NOMO-1 treated with dmso at 0.1 percent for 144 hours (cell line): Measurements from ENCODE around the gene CCDC33.

Source experiments
- DNase-seq: peaks from one replicate; lab custom pipeline; 2025; ENCODE audit not compliant: unreplicated experiment; lab: John Stamatoyannopoulos, UW

Gene CCDC33

DNA sequence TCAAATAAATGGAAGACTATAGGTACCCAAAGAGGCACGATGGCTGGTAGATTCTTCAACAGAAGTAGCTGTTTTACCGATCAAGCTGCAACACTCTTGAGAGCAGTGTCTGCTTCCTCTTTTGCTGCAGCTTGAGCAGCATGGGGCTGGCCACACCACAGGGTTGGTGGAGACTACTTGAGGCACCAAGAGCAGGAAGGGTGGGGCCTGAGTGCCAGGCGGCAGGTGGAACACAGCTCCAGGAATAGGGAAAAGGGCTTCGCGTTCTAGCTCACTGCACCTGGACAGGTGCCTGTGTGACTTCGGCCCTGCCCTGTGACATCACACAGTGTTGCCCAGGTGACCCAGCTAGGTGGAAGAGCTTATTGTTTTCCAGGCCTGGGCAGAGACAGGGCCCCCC, at the start of gene CCDC33:
CCDC33 (plus strand) TSS at position 365 of the 400 bp plus-strand sequence. CDS start 394 bp downstream, outside the sequence.
- DNase-seq: peak; percentile 60

DNA sequence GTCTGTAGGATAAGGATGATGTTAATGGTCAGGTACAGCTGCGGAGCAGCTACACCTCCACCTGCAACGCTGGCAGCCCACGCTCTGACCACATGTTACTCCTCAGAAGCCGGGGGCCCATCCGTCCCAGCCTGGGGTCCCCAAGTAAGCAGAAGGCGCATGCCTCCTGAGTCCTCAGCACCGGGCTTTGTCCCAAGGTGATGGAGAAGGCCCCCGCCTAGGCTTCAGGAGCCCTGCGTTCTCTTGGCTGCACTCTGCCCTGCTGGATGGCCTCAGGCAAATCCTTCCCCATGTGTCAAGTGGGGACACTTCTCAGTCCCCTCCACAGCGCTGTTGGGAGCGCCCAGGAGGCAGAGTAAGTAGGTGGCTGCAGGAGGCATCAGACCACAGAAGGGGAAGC, 47.9 kb upstream of the CCDC33 start:
- DNase-seq: no peak

DNA sequence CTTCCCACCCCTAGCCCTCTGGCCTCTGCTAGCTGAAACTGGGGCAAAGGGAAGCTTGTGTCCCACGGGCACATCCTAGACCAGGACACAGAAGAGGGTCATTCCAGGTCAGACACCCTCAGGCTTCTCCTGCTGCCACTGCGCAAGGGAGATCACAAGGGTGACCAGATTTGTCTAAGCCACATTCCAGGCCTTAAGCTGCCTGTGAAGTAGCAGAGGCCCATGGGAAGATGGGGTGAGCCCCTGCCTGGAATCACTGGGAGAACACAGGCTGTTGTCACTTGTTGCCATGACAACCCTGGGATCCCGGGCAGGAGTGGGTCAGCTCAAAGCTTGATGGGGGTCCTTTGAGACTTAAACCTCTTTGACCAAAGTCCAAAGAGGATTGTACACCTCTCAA, 44.3 kb upstream of the CCDC33 start:
- no peak for DNase-seq

DNA sequence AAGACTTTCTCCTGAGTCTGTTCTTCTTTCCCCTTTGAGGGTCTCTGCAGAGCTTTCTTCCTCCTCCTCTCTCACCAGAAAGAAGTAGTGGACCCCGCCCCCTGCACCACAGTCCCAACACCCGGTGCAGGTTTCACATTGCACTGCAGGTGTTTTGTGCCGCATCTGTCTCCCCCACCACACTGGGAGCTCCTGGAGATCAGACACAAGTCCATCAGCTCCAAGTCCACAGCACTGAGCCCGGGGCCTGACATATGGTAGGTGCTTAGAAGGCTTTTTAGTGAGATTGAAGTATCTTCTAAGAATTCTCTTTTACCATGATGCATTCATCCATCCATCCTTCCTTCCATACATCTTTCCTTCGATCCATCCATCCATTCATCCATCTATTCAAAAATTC, 43.4 kb upstream of the CCDC33 start:
- DNase-seq: no peak

DNA sequence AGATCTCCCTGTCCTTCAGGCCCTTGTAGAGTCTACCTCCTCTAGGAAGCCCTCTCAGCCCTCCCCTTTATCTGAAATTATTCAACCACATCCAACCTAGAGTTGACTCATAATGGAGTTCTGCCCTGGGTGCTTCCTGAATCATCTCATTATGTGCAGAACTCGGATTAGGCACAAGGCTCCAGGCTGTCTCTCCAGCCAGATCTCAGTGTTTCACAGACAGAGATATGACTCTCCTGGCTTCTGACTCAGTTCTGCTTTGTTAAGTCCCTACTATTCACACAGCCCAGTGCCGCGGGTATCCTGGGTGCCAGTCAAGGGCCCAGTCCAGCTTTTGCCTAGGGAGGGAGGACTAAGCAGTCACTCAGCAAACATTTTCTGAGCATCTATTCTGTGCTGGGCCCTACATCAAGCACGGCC, 42.8 kb upstream of the CCDC33 start:
- DNase-seq: no peak

DNA sequence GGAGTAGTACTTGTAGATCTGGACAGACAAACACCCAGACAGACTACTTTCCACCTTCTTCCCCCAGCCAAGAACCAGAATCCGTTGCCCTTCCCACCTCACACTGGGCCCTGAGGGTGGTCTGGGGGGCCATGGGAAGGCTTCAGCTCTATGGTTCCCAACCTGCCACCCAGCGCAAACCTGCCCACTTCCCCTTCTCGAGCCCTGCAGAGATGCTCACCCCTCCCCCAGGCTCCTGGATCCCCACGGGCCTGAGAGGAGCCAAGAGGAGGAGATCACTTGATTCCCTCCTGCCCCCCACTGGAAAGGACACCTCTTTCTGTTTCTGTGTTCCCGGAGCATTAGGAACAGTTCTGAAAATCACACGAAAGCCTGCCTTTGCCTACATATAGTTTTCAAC, 42.2 kb upstream of the CCDC33 start:
- no peak for DNase-seq

DNA sequence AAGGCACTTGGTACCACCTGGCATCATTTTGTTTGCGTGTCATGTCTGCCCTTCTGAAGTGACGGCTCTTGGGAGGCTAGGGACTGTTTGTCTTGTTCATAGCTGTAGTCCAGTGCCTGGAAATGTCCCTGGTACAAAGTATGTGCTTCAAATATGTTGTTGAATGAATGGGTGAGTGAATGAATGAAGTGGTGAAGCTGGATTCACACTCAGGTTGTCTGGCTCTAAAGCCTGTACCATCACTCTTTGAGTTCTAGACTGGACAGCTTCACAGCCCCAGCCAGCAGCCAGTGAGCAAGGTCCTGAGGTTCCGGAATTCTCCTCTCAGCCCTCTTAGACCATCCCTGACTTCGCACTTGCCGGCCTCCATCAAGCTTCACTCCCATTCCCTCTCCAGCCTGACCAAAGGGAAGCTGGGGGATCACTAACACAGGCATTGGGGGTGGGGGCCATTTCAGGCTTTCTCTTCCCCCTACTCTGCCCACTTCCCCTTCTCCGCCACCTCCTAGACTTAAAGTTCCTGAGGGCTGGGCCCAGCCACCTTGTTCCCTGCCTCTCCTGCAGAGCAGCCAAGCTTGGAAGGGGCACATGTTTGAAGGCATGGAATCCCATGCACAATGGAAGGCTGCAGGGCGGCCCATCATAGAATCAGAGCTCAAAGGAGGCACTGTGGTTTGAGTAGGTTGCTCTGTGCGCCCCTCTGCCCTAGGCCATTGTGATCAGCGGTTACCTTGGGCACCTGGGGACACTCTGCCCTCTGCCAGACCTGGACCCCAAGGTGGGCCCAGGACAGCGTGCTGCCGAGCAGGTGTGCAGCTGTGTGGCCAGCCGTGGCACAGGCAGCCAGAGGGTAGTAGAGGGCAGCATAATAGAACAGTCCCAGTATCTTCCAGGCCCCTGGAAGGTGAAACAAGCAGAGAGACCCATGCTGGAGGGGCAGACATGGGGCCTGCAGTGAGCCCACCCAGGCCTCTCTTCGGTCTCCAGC, 41.3 kb upstream of the CCDC33 start:
- no peak for DNase-seq

DNA sequence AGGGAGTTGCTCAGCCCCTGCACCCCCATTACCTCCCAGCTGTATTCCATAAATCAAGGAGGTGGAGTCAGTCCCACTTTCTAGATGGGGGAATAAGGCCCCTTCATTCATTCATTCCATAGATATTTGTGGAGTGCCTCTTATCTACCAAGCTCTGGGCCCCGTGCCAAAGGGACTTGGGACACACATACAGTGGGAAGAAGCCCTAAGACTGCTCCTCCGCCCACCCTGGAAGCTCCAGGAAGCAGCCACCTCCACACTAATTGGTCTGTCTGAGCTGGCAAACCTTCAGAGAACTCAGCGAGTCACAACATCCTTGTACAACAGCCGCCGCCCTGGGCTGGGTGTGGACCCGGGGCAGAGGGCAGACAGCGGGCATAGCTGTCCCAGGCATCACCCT, 40.0 kb upstream of the CCDC33 start:
- DNase-seq: no peak

DNA sequence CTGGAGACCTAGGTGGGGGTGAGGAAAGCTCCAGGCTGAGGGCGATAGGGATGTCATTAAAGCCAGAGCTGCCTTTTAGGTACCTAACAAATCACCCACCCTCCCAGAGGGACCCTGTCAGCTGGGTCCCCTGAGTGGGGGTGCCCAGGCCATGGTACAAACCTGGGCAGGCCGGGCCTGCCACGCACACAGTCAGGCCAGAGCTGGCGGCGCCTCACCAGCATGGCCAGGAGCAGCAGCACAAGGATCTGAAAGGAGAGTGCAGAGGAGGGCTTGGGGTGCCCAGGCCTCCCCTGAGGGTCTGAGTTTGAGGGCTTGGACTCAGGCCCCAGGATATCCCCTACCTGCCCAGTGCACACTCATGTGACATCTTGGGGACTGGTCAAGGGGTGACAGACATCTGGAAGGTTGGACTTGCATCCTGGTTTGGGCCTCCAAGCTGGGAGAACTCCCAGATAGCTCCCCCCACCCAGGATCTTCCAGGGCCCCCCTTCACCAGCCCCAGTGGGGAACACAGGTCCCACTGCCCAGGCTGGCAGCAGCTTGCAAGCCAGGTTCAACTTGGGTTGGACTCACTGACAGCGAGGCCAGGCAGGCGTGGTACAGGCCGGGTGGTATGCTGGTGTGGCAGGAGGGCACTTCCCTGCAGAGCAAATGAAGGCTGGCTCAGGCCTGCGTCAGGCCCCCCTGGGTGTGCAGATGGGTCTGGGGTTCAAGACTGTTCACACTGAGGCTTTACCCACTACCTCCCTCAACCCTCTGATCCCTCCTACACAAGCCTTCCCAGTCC, 38.8 kb upstream of the CCDC33 start:
- no peak for DNase-seq

DNA sequence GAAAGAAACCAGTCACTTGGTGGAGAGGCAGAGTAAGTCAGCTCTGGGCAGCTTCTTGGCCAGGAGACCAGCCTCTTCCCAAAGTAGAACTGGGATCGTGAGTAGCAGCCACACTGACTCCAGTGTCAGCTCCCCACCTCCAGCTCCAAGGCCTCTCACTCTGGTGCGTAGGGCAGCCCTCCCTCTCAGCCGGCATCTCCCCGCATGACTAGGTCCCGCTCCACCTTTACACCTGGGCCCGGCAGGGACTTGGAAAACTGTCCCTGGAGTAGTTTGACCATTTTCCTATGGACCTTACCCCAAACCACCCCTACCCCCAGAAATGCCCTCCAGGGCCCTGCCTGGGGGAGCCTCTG, 36.9 kb upstream of the CCDC33 start:
- DNase-seq: no peak

DNA sequence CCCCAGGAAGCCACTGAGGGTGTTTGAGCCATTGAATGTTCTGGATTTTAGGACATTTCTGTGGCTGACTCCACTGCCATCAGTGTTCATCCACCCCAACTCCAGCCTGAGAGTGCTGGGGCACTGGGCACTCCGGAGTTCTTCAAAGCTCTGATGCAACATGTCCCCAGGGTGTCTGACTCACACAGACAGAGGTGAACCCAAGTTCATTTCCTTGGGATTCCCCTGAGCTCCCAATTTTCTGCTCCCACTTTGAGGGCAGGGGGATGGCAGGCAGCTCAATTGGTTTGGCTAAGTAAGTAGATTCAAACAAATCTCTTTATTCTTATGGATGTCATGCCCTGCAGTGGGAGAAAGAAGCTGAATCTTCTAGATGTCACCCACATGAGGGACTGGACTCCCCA, 35.7 kb upstream of the CCDC33 start:
- DNase-seq: no peak

DNA sequence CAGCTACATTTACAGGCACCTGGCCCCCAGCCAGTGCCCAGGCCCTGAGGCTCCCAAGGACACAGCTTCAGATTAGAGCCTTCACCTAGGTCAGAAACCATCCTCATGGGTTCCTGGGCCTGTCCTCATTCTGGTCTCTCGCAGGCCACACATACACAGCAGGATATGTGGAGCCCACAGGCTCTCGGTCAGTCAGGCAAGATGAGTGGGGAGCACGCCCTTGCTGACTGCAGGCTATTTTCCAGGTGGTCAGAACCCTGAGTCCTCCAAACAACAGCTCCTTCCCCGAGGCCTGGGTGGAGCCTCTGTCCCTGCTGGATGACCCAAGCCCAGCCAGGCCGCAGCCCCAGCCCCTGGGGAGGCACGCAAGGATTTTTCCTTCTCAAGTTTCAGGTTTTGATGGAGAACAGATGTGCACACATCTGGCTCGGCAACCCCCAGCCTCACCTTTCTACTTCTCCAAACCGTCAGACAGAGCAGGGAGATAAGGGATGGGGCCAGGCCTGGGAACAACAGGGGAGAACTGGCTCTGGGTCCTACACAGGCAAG, 35.2 kb upstream of the CCDC33 start:
- no peak for DNase-seq

DNA sequence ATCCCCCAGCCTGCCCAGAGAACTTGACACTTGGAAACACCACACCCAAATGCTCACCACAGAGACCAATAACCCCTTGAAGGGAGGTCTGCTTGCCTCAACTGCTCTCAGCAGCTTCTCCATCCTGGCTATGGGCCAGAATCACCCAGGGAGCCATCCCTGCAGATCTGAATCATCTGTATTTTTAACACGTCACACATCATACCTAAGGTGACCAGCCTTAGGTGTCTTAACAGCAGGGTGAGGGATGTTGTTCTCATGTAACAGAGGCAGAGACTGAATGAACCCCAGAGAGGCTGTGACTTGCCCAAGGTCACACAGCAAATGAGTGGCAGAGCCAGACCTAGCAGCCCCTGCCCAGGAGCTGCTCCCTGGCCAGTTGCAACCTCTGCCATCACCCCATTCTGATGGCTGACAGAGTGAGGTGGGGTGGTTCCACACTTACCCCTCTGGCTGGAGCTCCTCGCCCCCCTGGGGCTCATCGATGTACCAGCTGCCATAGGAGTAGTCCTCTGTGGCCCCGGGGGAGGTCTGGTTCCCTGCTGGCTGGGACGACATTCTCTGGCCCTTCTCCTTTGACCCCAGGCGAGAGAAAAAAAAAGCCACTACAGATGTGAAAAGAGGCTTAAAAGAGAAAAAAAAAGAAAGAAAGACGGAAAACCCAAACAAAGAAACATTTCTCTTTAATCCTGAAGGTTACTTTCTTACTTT, 34.3 kb upstream of the CCDC33 start:
- no peak for DNase-seq

DNA sequence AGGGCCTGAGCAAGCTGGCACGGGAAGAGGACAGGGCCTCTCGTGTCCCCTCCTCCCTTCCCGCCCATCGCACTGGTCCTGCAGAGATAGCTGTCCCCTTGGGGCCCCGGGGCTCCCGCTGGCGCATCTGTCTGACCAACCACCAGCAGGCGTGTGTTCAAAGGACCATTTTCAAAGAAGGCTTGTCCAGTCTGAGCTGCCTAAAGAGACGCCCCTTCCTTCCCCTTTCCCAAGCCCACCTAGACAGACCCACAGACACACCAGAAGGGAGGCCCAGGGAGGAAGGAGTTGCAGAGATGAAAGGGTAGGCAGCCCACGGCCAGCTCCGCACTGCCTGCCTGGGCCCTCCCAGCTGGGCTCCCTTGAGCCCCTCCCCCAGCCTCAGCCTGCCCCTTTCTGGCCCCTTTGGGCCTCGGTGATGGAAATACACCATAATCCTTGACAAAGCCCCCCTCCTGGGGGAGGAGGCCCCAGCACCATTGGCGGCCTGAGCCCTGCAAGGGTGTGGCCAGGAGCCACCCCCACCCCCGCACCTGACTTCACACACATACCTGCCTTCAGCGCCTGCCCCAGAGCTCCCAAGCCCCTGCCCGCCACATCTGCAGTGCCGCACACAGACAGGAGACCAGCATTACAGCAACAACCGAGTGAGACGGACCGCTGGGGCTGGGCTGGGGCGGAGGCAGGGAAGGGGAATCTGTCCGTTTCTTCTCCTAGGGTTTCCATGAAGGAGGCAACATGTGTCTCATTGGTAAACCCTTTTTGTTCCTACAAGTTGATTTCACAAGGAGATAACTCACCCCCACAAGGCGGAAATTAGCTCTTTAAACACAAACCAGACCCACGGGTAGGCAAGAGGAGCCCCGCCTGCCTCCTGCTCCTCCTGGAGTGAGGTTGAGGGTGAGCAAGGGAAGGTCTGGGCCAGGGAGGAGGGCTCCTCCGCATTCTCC, 33.4 kb upstream of the CCDC33 start, which contains the start of gene STRA6:
STRA6 (minus strand) TSS at position 336 of the 950 bp plus-strand sequence. CDS start 520 bp downstream, outside the sequence.
- no peak for DNase-seq

DNA sequence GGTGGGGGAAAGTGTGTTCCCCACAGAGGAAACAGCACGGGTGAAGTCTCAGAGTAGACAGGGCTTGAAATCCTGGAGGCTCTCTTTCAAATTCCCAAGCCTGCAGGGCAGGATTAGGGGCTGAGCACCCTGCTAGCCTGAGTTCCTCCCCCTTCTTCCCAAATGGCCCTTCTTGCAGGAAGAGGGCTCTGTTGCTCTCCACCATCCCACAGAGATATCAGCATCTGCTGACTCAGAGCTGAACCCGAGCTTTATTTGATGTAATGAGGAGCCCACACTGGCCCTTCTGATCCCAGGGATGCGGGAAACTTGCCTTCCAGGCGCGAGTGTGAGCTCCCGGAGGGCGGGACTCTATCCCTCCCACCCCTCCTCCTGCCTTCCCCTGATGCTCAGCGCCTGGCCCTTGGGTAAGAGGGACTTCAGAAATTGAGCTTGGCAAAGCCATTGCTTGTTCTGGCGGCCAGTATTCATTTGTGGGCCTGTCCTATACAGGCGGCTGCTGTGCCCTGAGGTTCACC, 32.2 kb upstream of the CCDC33 start:
- no peak for DNase-seq

DNA sequence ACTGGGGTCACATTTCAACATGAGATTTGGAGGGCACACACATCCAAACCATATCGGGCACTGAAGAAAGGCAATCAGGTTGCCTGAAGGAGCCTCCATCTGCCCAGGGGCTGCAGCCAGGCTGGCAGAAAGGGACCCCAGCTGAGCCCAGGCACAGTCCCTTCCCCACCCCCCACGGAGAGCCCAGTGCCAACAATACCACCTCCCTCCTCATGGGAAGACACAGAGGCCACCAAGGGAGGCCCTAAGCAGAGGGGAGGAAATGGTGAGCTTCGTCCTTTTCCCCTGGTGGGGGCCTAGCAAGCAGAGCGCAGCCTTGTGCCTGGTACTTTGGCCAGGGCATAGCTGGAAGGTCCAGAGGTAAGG, 30.6 kb upstream of the CCDC33 start:
- DNase-seq: no peak

DNA sequence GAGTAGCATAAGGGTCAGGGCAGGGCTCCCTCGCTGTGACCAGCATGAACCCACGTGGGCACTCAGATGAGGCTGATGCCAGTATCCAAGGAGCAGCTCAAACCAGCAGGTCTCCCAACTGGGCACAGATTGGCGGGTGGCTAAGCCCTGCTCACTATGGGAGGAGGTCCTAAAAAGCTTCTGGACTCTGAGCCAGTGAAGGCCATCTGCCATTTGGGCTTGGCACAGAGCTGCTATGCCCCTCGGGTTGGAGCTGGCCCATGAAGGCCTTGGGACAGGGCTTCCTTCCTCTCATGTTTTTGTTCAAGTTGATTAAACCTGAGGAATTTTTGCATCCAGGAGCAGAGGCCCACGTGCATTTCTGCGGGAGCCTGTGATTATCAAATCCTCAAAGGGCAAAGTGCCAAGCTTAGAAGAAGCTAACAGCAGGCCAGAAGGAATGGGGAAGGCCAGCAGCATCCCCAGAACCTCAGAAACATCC, 29.3 kb upstream of the CCDC33 start:
- DNase-seq: no peak

DNA sequence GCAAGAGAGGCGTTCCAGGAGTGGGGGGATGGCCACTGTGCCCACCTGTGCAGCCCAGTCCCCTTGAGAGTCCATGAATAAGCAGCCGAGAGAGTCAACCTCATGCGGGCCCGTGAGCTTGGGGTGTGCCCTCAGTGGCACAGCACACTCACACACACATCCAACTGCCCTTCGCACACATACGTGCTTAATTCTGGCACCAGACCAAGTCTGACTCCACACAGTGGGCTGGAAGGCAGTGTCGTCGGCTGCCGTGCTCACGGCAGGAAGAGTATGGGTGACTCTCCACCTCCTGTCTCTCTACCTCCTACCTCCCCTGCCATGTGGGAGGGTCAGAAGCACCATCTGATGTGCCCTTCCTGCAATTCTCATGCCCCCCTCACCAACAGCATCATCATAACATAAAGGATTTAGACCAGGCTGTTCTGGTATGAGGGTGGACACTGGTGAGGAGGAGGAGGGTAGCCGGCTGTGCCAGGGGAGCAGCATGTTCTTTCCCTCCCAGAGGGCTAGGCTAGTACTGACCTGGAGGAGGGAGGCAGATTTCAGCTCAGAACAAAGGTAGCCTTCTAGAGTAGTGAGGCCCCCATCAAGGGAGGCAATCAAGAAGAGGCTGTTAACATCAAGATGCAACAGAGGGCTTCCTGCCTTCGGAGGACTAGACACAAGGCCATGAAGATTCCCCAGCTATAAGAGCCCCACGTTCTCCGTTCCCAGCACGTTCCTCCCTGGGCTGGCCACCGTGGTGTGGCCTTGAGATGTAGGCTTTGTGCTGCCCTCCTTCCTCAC, 28.3 kb upstream of the CCDC33 start:
- DNase-seq: no peak

DNA sequence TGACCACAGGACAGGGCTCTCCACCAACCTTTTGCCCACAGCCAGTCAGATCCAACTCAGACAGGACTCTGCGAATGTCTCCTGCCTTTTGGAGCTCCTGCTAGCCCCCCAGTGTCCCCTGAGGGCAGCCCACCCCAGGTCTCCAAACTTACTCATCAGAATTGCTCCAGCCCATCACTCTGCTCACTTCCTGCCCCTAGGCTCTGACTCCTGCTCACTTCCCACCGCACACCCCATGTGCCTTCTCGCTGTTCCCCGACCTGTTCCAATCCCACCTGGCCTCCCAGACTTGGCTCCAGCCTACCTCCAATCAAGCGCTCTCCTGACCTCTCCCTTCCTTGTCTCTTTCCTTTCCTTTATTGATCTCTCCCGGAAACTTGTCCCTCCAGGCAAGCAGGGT, 27.6 kb upstream of the CCDC33 start:
- no peak for DNase-seq
